Measurements from ENCODE around the gene FCAMR.
A peak's percentile ranks its signal among the peaks of the same experiment; 100 is the strongest.

FCAMR gene

DNA sequence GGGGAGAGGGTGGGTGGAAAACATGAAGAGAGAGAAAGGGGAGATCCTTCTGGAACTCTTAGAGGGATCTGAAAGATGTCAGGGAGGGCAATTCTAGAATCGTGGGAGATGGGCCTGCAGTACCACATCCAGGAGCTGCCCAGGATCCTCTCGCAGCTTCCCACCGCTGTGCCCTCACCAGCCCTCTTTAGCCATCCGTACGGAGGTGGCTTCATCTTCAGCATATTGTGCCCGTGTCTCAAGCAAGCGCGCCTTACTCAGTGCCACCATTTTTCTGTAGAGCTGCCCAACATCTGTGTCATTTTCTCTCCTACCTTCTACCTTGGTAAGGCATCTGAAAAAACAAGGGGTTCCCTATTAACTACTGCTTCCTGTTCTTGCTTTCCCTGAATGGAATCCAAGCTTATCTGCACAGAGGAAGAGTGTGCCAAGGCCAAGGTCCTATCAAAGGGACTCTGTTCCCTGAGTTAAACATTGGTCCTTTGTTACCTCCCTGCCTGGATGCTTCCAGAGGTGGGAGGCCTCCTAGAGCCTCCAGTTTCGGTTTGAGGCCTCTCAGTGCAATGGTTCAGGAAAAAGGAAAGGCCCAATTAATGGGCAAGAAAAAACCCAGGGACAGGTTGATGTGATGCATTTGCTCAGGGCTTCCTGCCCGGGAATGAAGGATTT is 39.1 kb upstream of the FCAMR start:
- TF ChIP-seq, protein P1, sequence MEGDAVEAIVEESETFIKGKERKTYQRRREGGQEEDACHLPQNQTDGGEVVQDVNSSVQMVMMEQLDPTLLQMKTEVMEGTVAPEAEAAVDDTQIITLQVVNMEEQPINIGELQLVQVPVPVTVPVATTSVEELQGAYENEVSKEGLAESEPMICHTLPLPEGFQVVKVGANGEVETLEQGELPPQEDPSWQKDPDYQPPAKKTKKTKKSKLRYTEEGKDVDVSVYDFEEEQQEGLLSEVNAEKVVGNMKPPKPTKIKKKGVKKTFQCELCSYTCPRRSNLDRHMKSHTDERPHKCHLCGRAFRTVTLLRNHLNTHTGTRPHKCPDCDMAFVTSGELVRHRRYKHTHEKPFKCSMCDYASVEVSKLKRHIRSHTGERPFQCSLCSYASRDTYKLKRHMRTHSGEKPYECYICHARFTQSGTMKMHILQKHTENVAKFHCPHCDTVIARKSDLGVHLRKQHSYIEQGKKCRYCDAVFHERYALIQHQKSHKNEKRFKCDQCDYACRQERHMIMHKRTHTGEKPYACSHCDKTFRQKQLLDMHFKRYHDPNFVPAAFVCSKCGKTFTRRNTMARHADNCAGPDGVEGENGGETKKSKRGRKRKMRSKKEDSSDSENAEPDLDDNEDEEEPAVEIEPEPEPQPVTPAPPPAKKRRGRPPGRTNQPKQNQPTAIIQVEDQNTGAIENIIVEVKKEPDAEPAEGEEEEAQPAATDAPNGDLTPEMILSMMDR (IDR thresholded peaks at IDR 0.05; ENCODE audit: low read depth, low read length): no peak
- no peak overlapping the region for H3K27ac ChIP-seq
- H3K4me3 ChIP-seq (ENCODE audit: low read depth, low read length): no peak overlapping the region
- H3K9me3 ChIP-seq (ENCODE audit: severe bottlenecking): peaks cover 4% of the 10 kb centered on the region
- no peak for DNase-seq
- H3K27me3 ChIP-seq (ENCODE audit: insufficient read depth, low read depth, severe bottlenecking): peaks cover 100% of the 10 kb centered on the region
- no peaks in the 10 kb centered on the region for H3K36me3 ChIP-seq

DNA sequence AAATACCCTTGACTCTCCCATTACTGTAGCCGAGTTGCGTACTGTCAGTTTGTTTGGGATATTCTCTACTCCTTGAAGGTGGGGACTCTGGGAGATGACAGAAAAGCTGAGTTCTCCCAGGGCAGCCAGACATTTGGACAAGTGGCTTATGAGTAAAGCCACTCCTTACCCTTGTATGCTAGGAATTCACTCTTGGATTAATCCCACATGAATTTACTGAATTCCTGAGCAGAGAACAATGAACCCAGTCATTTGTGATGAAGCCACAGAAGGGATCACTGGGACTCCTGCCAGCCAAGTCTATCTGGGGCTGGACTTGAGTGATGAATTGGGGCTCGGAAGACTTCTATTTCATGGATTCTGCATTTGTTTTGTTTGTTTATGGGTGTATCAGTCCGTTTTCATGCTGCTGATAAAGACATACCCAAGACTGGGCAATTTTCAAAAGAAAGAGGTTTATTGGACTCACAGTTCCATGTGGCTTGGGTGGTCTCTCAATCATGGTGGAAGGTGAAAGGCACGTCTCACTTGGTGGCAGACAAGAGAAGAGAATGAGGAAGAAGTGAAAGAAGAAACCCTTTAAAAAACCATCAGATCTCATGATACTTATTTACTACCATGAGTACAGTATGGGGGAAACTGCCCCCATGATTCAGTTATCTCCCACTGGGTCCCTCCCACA is 37.2 kb upstream of the FCAMR start:
- Histone ChIP-seq H3K36me3 (no peaks in the 10 kb centered on the region), H3K4me3 (ENCODE audit: low read depth, low read length) (no peak overlapping the region), H3K27me3 (ENCODE audit: insufficient read depth, low read depth, severe bottlenecking) (peaks cover 100% of the 10 kb centered on the region), H3K27ac (no peak overlapping the region), H3K9me3 (ENCODE audit: severe bottlenecking) (peaks cover 4% of the 10 kb centered on the region)
- no peak for DNase-seq
- TF ChIP-seq, protein P1 (IDR thresholded peaks at IDR 0.05; ENCODE audit: low read depth, low read length): no peak

DNA sequence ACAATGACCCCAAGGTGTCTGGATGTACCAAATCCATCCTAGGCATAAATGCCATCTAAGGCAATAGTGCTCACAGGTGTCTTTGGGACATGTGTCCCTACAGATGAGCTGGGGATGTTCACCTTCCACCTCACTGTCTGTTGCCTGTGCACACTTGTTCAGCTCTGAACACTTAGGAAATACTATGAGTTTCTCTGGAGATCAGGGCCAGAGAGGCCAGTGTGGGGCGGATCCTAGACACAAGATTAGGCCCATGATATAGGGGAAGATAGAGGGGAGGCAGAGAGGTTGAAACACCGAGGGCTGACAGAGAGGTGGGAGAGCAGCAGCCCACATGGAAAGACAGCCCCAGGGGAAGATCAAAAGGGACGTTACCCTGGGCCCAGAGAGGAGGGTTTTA is 36.7 kb upstream of the FCAMR start:
- Histone ChIP-seq H3K27ac (no peak overlapping the region), H3K36me3 (no peaks in the 10 kb centered on the region), H3K4me3 (ENCODE audit: low read depth, low read length) (no peak overlapping the region), H3K9me3 (ENCODE audit: severe bottlenecking) (peaks cover 4% of the 10 kb centered on the region), H3K27me3 (ENCODE audit: insufficient read depth, low read depth, severe bottlenecking) (peaks cover 100% of the 10 kb centered on the region)
- TF ChIP-seq, protein P1 (IDR thresholded peaks at IDR 0.05; ENCODE audit: low read depth, low read length): no peak
- DNase-seq: no peak

DNA sequence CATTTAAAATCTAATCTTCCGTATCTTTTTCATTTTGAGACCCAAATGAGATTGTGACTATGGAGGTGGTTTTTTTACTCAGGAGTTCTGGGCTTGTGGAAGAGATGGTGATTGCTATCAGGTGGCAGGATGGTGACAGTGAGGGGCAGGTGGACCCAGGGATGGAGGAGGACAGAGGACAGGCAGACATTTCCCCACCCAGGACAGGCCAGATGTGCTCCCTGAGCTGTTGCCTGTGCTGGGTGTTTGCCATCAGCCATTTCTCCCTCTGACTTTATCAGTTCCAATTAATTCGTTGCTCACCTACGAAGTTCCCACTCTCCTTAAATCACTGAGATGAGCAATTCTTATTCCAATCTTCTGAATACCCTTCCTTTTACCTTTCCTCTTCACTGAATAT is 35.8 kb upstream of the FCAMR start:
- Histone ChIP-seq H3K4me3 (ENCODE audit: low read depth, low read length) (no peak overlapping the region), H3K9me3 (ENCODE audit: severe bottlenecking) (peaks cover 4% of the 10 kb centered on the region), H3K27ac (no peak overlapping the region), H3K27me3 (ENCODE audit: insufficient read depth, low read depth, severe bottlenecking) (peaks cover 100% of the 10 kb centered on the region), H3K36me3 (no peaks in the 10 kb centered on the region)
- DNase-seq: no peak
- TF ChIP-seq, protein P1 (IDR thresholded peaks at IDR 0.05; ENCODE audit: low read depth, low read length): no peak

DNA sequence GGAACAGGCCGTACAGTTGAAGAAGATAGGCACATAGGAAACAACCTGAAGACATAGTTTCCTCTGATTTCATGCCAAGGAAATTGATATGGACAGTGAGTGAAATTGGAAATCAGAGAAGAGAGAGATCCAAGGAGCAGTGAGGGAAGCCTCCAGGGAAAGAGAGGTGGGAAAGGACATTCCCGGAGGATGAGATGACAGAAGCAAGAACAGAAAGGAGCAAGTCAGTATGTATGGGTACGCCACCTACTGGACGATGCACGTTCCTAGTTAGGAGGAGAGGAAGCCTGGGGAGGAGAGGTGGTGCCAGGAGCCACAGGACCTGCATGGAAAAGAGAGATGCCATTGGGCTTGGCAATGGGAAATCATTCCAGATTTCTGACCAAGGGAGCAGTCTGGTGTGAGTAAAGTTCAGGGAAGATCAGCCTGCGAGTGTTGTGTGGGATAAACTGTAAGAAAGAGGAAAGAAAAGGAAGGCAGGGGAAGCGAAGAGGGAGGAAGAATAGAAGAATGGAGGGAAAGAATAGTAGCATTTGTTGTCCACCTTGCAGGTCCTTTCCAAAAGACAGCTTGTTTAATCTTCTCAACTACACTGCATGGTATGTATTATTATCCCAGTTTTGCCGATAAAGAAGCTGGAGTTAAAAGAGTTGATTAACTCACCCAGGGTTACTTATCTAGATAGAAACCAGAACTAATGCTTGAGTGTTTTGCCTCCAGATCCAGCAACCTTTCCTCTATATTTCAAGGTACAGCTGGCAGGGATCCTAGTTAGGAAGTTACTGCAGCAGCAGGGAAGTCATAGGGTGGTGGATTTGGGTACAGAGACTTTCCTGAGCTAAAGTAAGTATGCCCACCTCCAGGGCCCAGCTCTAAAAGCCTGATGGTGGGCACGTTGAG is 34.9 kb upstream of the FCAMR start:
- DNase-seq: peak; percentile 82
- TF ChIP-seq, protein P1 (IDR thresholded peaks at IDR 0.05; ENCODE audit: low read depth, low read length): peak; percentile 100
- H3K27ac ChIP-seq: no peak overlapping the region

More for the DNA sequence above, 34.9 kb upstream of the FCAMR start:
- peaks cover 4% of the 10 kb centered on the region for H3K9me3 ChIP-seq (ENCODE audit: severe bottlenecking)
- H3K36me3 ChIP-seq: no peaks in the 10 kb centered on the region
- H3K4me3 ChIP-seq (ENCODE audit: low read depth, low read length): no peak overlapping the region
- H3K27me3 ChIP-seq (ENCODE audit: insufficient read depth, low read depth, severe bottlenecking): peaks cover 100% of the 10 kb centered on the region
